Myocyte (in vitro differentiated cells): Measurements from ENCODE around the gene PSORS1C2. TPM values are rescaled to one million over a fixed set of nuclear protein-coding genes. Genes with fewer than 3 reads are reported as not detected.

ENCODE experiments used
- total RNA-seq: library from RNA; depleted of rRNA; stranded (reverse); fragments of >200 nt; gene quantifications from 2 replicates; pipeline ENCODE4 v1.2.3, GENCODE V29; 2014

PSORS1C2 gene
- total RNA-seq, 1 donor from 2014 or later = not detected

Other genes with a start within 250 kb of the PSORS1C2 start
- gene GTF2H4, start 230.9 kb downstream of the PSORS1C2 start, total RNA-seq = 5.5 and 7.3 TPM in 2 replicates
- gene VARS2, start 224.8 kb downstream of the PSORS1C2 start, total RNA-seq = 21.3 and 21.7 TPM in 2 replicates
- not detected in 2 replicates for gene SFTA2, start 206.9 kb downstream of the PSORS1C2 start, total RNA-seq
- gene MUCL3, start 198.1 kb downstream of the PSORS1C2 start, total RNA-seq = not detected in 2 replicates
- gene MUC21, start 155.3 kb downstream of the PSORS1C2 start, total RNA-seq = not detected in 2 replicates
- not detected in 2 replicates for gene MUC22, start 128.6 kb downstream of the PSORS1C2 start, total RNA-seq
- gene C6orf15, start 26.5 kb downstream of the PSORS1C2 start, total RNA-seq = 1.2 and 2.4 TPM in 2 replicates
- gene PSORS1C1, start 24.3 kb downstream of the PSORS1C2 start, total RNA-seq = 0.21 and 0.29 TPM in 2 replicates
- gene CDSN, start 18.6 kb downstream of the PSORS1C2 start, total RNA-seq = 0.16 TPM in 1 of 2 replicates, not detected in the other
- 11.9 and 19.8 TPM in 2 replicates for gene CCHCR1, start 18.7 kb upstream of the PSORS1C2 start, total RNA-seq
- gene TCF19, start 19.5 kb upstream of the PSORS1C2 start, total RNA-seq = 2.8 and 4.0 TPM in 2 replicates
- 1.4 and 2.5 TPM in 2 replicates for gene POU5F1, start 31.6 kb upstream of the PSORS1C2 start, total RNA-seq
- gene HLA-C, start 133.0 kb upstream of the PSORS1C2 start, total RNA-seq = 348 and 447 TPM in 2 replicates
- gene HLA-B, start 218.1 kb upstream of the PSORS1C2 start, total RNA-seq = 137 and 270 TPM in 2 replicates